DOHH2 (cell line): Measurements from ENCODE around the gene SMDT1.

ENCODE experiments used
- EZH2phosphoT487 ChIP-seq: fragments of 200-600 bp; sonication (generic); IDR thresholded peaks from 2 replicates; pipeline ENCODE4 v1.6.1; 2017; ENCODE audit warnings: borderline replicate concordance, mild to moderate bottlenecking, antibody characterized with exemption, low read length, moderate library complexity, mixed read lengths
- TF ChIP-seq, protein P1 (sequence below): fragments of 200-600 bp; sonication (generic); IDR thresholded peaks from one replicate; pipeline ENCODE4 v1.5.1; 2014; ENCODE audit warnings: antibody characterized with exemption, mild to moderate bottlenecking, low read depth, low read length; ENCODE audit not compliant: poor library complexity, severe bottlenecking

DNA sequence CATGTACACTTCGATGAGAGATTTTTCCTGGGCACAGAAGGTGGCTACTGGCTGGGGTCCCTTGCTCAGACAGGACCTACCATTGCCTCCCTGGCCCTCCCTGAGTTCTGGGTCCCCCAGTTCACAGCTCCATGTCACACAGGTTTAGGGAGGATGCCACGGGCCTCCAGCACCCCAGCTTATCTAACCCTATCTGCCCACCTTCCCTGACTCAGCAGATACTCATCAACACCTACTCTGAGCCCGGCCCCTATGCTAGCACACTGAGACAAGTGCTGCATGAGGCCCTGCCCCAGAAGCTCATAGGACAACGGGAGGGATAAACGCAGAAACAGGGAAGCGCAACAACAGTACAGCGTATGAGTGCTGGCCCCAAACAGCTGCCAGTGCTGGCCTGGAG, 18.5 kb upstream of the SMDT1 start:
- TF ChIP-seq, protein P1, sequence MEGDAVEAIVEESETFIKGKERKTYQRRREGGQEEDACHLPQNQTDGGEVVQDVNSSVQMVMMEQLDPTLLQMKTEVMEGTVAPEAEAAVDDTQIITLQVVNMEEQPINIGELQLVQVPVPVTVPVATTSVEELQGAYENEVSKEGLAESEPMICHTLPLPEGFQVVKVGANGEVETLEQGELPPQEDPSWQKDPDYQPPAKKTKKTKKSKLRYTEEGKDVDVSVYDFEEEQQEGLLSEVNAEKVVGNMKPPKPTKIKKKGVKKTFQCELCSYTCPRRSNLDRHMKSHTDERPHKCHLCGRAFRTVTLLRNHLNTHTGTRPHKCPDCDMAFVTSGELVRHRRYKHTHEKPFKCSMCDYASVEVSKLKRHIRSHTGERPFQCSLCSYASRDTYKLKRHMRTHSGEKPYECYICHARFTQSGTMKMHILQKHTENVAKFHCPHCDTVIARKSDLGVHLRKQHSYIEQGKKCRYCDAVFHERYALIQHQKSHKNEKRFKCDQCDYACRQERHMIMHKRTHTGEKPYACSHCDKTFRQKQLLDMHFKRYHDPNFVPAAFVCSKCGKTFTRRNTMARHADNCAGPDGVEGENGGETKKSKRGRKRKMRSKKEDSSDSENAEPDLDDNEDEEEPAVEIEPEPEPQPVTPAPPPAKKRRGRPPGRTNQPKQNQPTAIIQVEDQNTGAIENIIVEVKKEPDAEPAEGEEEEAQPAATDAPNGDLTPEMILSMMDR = no peak
- TF ChIP-seq EZH2phosphoT487 = no peak
